HL-60 (cell line): Measurements from ENCODE around the gene PTGES3L.

ENCODE experiments used
- DNase-seq, 2 experiments: peaks; one replicate each; pipeline ENCODE4 v3.0.0-alpha.2; 2010 to 2020; ENCODE audit warnings: low read depth in 1 of 2, low spot score in 1 of 2
- H3K27ac ChIP-seq: fragments of 250-450 bp; sonication (Bioruptor Pico); replicated peaks from 2 replicates; pipeline ENCODE4 v1.5.1; 2020; ENCODE audit warnings: mild to moderate bottlenecking, moderate library complexity
- H3K27me3 ChIP-seq: fragments of 250-450 bp; sonication (Bioruptor Pico); 2 replicates; pipeline ENCODE4 v1.5.1; 2021; ENCODE audit warnings: mild to moderate bottlenecking, moderate library complexity; ENCODE audit not compliant: insufficient read depth, poor library complexity, severe bottlenecking
- H3K4me3 ChIP-seq: replicated peaks from 2 replicates; pipeline ENCODE4 v1.5.1; 2011; ENCODE audit warnings: mild to moderate bottlenecking, control low read depth, low read length; ENCODE audit not compliant: insufficient read depth
- GABPA ChIP-seq: IDR thresholded peaks from 2 replicates; pipeline ENCODE4 v1.6.1; 2012; ENCODE audit warnings: low read depth
- POLR2AphosphoS5 ChIP-seq: IDR thresholded peaks from 2 replicates; pipeline ENCODE4 v1.6.1; 2012; ENCODE audit warnings: low read depth
- SPI1 ChIP-seq: IDR thresholded peaks from 2 replicates; pipeline ENCODE4 v1.6.1; 2012; ENCODE audit warnings: low read depth, mild to moderate bottlenecking, borderline replicate concordance
- TF ChIP-seq, protein P1 (sequence below): IDR thresholded peaks from 2 replicates; pipeline ENCODE4 v1.6.1; 2012; ENCODE audit warnings: low read depth; ENCODE audit not compliant: insufficient replicate concordance
- TF ChIP-seq, protein P2 (sequence below): IDR thresholded peaks from one replicate; pipeline ENCODE4 v1.5.1; 2011; ENCODE audit warnings: low read length, control low read depth, inconsistent platforms; ENCODE audit not compliant: insufficient read depth

Gene PTGES3L

DNA sequence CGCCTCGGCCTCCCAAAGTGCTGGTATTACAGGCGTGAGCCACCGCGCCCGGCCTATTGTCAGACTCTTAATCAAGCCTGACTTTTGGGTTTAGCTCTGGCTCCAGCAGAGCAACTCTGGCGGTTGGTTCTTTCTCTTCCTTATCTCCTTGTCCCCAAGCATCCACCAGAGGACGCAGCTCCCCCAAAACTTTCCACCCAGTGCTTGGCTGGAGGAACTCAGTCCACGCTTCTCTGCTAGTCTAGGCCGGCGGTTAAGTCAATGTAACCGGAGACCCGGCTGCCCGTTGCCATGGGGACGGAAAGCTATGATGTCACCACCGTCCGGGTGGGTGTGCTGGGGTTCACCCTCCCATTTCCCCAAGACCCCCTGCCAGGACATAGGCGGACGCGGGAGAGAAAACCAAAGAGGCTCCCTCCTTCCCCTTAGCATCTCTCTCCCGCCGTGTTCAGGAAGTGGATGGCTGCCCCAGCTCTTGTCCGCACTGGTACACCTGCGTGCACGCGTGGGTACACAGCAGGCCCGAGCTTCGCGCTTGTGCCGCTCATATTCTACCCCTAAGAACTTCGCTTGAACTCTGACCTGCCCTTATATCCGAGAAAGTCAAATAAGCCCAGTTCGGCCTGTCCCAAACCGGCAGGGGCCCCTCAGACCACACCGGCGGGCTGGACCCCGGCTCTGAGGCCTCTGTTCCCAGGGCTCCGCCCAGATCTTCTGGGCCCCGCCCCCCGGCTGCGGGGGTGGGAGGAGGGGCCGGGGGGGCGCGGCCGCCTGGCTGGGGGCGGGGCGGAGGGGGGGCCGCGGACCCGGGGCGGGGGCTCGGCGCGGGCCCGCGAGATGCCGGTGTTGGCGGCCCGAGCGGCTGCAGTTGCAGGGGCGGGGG, 44.8 kb upstream of the PTGES3L start, which contains the start of gene RND2:
Gene RND2, plus strand, starts transcription at position 825 of the 883 bp plus-strand sequence. CDS start 117 bp downstream, outside the sequence.
- DNase-seq, result peak in 1 of 2 experiments; percentile 95
- Histone ChIP-seq H3K27me3 (no peaks in the 10 kb centered on the region), H3K4me3 (peak within 1 kb of the TSS; percentile 43), H3K27ac (peak within 1 kb of the TSS; percentile 30; the same call in 1 of the 2 replicates)
- TF ChIP-seq, protein P1, sequence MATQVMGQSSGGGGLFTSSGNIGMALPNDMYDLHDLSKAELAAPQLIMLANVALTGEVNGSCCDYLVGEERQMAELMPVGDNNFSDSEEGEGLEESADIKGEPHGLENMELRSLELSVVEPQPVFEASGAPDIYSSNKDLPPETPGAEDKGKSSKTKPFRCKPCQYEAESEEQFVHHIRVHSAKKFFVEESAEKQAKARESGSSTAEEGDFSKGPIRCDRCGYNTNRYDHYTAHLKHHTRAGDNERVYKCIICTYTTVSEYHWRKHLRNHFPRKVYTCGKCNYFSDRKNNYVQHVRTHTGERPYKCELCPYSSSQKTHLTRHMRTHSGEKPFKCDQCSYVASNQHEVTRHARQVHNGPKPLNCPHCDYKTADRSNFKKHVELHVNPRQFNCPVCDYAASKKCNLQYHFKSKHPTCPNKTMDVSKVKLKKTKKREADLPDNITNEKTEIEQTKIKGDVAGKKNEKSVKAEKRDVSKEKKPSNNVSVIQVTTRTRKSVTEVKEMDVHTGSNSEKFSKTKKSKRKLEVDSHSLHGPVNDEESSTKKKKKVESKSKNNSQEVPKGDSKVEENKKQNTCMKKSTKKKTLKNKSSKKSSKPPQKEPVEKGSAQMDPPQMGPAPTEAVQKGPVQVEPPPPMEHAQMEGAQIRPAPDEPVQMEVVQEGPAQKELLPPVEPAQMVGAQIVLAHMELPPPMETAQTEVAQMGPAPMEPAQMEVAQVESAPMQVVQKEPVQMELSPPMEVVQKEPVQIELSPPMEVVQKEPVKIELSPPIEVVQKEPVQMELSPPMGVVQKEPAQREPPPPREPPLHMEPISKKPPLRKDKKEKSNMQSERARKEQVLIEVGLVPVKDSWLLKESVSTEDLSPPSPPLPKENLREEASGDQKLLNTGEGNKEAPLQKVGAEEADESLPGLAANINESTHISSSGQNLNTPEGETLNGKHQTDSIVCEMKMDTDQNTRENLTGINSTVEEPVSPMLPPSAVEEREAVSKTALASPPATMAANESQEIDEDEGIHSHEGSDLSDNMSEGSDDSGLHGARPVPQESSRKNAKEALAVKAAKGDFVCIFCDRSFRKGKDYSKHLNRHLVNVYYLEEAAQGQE, result no peak
- peak; percentile 12; the same call in 1 of the 2 replicates for TF ChIP-seq POLR2AphosphoS5
- peak; percentile 41; the same call in 1 of the 2 replicates for TF ChIP-seq SPI1
- TF ChIP-seq, protein P2, sequence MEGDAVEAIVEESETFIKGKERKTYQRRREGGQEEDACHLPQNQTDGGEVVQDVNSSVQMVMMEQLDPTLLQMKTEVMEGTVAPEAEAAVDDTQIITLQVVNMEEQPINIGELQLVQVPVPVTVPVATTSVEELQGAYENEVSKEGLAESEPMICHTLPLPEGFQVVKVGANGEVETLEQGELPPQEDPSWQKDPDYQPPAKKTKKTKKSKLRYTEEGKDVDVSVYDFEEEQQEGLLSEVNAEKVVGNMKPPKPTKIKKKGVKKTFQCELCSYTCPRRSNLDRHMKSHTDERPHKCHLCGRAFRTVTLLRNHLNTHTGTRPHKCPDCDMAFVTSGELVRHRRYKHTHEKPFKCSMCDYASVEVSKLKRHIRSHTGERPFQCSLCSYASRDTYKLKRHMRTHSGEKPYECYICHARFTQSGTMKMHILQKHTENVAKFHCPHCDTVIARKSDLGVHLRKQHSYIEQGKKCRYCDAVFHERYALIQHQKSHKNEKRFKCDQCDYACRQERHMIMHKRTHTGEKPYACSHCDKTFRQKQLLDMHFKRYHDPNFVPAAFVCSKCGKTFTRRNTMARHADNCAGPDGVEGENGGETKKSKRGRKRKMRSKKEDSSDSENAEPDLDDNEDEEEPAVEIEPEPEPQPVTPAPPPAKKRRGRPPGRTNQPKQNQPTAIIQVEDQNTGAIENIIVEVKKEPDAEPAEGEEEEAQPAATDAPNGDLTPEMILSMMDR, result peak; percentile 68
- TF ChIP-seq GABPA, result no peak

DNA sequence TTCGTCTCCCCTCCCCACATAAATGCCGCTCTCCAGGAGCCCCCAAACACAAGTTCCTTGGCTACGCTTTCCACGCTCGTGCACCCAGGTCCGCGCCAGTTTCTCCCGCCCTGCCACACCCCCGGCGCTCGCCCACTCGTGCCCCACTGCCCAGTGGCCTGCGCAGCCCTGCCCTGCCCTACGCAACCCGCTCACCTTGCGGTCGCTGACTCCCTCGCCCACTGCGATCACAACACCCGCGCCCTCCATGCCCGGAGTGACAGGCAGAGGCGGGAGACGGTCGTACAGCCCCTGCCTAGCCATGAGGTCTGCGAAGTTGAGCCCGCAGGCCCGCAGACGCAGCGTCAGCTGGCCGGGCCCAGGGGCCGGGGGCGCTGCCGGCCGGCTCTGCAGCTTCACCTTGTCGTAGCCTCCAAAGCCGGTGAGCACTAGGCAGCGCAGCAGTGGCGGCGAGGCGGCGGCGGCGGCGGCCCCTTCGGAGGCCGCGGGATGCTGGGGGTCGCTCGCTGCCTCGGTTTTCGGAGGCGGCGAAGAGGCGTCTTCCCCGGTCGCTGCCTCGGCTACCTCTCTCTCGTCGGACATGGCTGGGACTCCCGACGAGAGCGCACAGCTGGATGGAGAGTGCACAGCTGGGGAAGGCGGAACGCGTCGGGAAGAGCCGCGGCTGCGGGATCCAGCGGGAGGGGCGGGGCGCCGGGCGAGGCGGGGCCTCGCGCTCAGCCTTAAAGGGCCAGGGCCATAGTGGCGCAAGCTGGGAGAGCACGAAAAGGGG, 42.0 kb upstream of the PTGES3L start, which contains the start of gene VAT1:
Gene VAT1, minus strand, starts transcription at position 645 of the 772 bp plus-strand sequence. Its CDS starts 63 bp downstream, at position 582.
- TF ChIP-seq GABPA (no peak), POLR2AphosphoS5 (peak; percentile 49)
- TF ChIP-seq, protein P2, result no peak
- Histone ChIP-seq H3K27ac (peak within 1 kb of the TSS; percentile 93), H3K27me3 (no peaks in the 10 kb centered on the region), H3K4me3 (peak within 1 kb of the TSS; percentile 99)
- DNase-seq, result peak; percentile 76 to 81

DNA sequence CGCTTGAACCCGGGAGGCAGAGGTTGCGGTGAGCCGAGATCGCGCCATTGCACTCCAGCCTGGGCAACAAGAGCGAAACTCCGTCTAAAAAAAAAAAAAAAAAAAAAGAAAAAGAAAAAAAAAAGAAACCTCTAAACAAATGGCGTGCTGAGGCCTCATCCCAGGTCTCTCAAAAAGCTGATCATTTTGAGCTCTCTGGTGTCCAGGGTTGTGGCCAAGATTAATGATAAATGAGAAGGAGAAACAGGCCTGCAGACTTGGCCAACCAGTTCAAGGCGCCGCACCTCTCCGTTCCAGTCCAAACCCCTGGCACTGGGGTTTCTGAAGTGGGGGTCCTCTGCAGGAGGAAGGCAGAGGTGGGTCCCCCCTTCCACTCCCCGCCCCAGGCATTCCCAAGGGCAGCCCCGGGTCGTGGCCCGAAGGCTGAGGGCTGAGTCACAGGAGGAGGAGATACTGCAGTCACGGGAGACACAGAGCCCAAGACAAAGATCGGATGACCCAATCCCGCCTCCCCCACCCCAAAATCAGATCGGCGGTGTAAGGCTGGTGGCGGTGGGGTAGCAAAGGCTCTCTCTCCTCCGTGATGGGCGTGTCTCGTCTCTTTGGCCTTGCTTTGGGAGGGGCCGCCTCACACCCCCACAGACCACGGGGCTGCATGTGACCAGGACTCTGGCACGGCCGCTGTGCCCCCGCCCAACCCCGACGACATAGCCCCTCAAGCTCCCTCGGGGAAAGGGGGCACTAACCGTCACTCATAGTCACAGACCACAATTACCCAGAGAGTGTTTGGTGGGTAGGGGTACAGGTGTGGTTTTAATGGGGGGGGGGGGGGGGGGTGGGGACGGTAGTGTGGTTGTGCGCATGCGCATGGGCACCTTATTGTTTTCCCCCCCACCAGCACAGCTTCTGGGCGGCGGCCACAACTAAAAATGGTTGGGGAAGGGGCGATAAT, 41.2 kb upstream of the PTGES3L start:
- TF ChIP-seq POLR2AphosphoS5, result peak; percentile 74
- TF ChIP-seq, protein P1, result no peak
- Histone ChIP-seq H3K27ac (peak overlapping the region; percentile 93), H3K4me3 (peak overlapping the region; percentile 99), H3K27me3 (no peaks in the 10 kb centered on the region)
- peak; percentile 75 to 82 for DNase-seq
